Fibroblast of the aortic adventitia (primary cell): Measurements from ENCODE around the gene KLF13. TPM values are rescaled to one million over a fixed set of nuclear protein-coding genes. Genes with fewer than 3 reads are reported as not detected.

Source experiments
- DNase-seq: peaks from one replicate; pipeline ENCODE4 v3.0.0-alpha.2; 2010; ENCODE audit warnings: low read depth
- H3K4me3 ChIP-seq: 2 replicates; pipeline ENCODE4 v1.5.1; 2011; ENCODE audit warnings: low read depth, mild to moderate bottlenecking, control low read depth, low read length, moderate library complexity
- CTCF ChIP-seq: IDR thresholded peaks from 2 replicates; pipeline ENCODE4 v1.5.1; 2011; ENCODE audit warnings: mild to moderate bottlenecking, low read length, control low read depth, inconsistent platforms; ENCODE audit not compliant: insufficient read depth
- total RNA-seq: library from RNA; depleted of rRNA; stranded (reverse); fragments of >200 nt; gene quantifications from 2 replicates; pipeline ENCODE4 v1.2.3, GENCODE V29; 2012; ENCODE audit warnings: low replicate concordance

KLF13 gene
- total RNA-seq, 1 donor = 40.4 TPM

GRCh38 chr15:31331389-31331788, 4.8 kb downstream of the KLF13 start:
- no peak for TF ChIP-seq CTCF
- DNase-seq = no peak
- no peak overlapping the region for H3K4me3 ChIP-seq

GRCh38 chr15:31332020-31332680, 5.5 kb downstream of the KLF13 start:
- no peak overlapping the region for H3K4me3 ChIP-seq
- no peak for TF ChIP-seq CTCF
- DNase-seq = no peak

- TF ChIP-seq CTCF = no peak
- no peak for DNase-seq
- no peak overlapping the region for H3K4me3 ChIP-seq
These were observed 6.0 kb downstream of the KLF13 start for GRCh38 chr15:31332681-31333071.

- no peak overlapping the region for H3K4me3 ChIP-seq
- TF ChIP-seq CTCF = no peak
- no peak for DNase-seq
These were observed 6.5 kb downstream of the KLF13 start for GRCh38 chr15:31333119-31333518.

DNA sequence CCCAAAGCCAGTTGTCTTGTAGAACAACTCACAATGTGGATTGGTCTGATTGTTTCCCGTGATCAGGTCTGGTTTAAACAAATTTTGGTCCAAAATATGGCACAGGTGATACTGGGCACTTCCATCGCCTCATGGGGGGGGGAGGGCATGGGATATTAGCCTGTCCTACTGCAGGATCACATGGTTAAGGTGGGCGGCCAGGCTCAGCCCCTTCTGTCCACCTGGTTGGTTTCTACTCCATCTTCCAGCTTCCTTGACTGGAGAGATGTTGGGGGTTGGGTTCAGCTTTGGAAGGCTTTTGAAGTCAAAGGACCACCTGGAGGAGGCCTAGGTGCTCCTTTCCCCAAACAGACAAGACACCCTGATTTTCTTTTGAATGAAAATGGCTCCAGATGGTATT, 7.2 kb downstream of the KLF13 start:
- no peak overlapping the region for H3K4me3 ChIP-seq
- no peak for DNase-seq
- no peak for TF ChIP-seq CTCF

- no peak for DNase-seq
- no peak for TF ChIP-seq CTCF
- no peak overlapping the region for H3K4me3 ChIP-seq
These were observed 9.5 kb downstream of the KLF13 start for GRCh38 chr15:31335989-31336592.
